ENCODE measurements around the gene APMAP.

APMAP gene, protein sequence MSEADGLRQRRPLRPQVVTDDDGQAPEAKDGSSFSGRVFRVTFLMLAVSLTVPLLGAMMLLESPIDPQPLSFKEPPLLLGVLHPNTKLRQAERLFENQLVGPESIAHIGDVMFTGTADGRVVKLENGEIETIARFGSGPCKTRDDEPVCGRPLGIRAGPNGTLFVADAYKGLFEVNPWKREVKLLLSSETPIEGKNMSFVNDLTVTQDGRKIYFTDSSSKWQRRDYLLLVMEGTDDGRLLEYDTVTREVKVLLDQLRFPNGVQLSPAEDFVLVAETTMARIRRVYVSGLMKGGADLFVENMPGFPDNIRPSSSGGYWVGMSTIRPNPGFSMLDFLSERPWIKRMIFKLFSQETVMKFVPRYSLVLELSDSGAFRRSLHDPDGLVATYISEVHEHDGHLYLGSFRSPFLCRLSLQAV

GRCh38 chr20:24992487-24993205 lies at the start of gene APMAP:
TSS of gene APMAP (minus strand) at chr20:24992751. CDS start at chr20:24992688, 63 bp downstream.
- peak; percentile 95 for DNase-seq

DNA sequence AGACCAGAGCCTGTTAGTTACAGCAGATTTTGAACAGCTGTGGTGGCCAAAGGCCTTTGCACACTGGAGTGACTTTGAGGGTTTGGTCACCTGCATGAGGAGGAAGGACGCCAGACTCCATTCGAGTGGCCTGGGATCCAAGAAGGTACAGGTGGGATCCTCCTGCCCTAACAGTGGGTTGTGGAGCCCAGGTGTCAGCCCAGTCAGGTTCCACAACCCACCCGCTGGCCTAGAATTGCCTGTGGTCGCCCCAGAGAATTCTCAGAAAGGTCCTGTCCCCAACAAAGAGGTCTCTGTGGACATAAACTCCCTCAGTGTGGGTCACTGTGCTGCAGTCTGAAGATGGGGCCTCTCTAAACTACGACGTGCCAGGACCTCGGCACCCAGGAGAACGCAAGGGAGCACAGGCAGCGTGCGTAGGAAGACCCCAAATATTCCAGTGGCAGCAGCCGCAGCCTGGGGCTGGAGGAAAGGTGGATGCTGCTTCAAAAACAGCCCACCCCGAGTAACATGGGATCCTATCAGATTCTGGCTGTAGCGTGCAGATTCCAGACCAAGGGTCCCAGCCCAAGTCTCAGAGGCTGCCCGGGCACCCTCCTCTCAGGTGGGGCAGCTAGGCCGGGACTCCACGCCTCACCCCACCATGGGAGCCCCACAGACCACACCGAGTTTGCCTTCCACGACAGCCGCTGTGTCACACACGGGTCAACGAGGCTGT lies 49.4 kb upstream of the APMAP start:
- no peak for DNase-seq

- DNase-seq = no peak
Measured at GRCh38 chr20:25040438-25040831, 47.9 kb upstream of the APMAP start.

DNA sequence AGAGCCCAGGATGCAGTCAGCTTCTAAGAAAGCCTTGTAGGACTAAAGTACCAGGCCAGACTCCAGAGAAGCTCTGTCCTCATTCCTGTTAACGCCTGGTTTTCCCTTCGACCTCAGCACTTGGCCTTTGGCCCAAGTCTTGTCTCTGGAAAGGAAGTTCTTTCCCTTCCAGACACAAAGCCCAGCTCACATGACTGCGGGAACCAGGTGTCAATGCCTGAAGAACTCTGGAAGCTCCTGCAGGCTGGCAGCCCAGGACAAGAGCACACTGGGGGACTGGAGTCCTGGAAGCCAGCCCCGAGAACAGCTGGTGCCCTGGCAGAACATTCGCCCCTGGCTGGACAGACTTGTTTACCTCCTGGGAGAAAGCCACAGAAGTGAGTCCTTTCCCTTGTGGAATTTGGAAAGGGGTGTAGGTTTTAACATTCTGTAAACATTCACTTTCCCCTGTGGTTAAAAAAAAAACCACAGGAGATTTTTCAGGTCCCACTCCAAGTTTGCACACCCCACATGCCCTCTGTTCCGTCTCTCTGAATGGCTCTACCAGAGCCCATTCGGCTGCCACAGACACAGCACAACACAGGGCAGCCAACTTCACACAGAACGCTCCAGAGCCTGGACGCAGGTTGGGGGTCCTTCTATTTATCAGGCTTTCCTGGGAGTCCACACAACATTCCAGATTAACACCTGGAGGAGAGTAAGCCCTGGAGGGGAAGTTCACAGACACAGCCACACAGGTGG lies 47.3 kb upstream of the APMAP start:
- DNase-seq = no peak

- no peak for DNase-seq
Measured at GRCh38 chr20:25038591-25039015, 46.1 kb upstream of the APMAP start.

GRCh38 chr20:25038103-25038410 lies 45.5 kb upstream of the APMAP start:
- DNase-seq = no peak

GRCh38 chr20:25037288-25038102 lies 44.9 kb upstream of the APMAP start:
- no peak for DNase-seq

GRCh38 chr20:25036331-25036936 lies 43.9 kb upstream of the APMAP start:
- DNase-seq = no peak

- no peak for DNase-seq
Measured at GRCh38 chr20:25035921-25036320, 43.4 kb upstream of the APMAP start.

- DNase-seq = no peak
Measured at GRCh38 chr20:25033924-25034300, 41.4 kb upstream of the APMAP start.

DNA sequence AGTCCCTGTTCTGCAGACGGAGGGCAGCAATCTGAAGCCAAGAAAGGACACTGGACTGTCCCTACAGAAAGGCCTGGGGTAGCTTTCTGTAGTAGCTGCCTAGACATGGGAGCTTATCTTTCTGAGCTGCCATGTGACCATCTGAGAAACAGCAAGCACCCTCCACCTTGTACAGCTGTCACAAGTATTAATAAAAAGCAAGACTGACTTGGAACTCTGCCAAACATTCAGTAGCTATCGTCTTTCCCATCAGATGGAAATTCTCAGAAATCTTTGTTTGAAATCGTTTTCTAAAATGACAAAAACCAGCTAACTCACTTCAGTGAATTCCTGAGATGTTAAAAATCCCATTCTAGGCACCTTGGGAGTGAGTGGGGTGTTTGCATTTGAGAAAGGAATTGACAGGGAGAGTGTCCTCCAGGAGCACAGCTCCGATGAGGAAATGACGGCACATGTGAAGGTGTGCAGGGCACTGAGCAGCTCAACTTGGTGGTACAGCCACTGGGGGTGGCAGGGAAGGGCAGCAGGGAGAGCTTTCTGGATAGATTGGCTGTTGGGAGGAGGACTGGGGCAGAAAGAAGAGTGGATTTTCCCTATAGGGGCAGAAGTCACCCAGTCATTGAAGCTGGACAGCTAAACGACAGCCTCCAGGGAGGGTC lies 40.8 kb upstream of the APMAP start:
- DNase-seq = no peak

GRCh38 chr20:25032478-25033264 lies 40.1 kb upstream of the APMAP start:
- DNase-seq = no peak

- DNase-seq = no peak
Measured at GRCh38 chr20:25032065-25032477, 39.5 kb upstream of the APMAP start.

DNA sequence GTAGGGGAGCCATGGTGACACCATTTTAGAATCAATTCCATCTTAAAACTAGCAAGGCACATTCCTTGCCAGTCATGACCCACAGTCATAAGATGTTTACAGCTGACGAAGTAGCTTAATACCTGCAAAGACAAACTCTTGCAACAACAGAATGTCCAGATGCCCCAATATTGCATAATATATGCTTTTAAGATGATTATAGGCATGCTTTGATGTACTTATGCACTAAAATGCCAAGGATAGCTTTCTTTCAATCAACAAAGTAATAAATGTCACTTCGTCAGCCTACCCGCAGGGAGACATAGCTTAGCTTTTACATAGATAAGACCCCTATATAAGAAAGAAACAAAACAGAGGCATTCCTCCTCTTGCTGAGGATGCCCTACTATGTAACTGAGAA lies 38.7 kb upstream of the APMAP start:
- no peak for DNase-seq

DNA sequence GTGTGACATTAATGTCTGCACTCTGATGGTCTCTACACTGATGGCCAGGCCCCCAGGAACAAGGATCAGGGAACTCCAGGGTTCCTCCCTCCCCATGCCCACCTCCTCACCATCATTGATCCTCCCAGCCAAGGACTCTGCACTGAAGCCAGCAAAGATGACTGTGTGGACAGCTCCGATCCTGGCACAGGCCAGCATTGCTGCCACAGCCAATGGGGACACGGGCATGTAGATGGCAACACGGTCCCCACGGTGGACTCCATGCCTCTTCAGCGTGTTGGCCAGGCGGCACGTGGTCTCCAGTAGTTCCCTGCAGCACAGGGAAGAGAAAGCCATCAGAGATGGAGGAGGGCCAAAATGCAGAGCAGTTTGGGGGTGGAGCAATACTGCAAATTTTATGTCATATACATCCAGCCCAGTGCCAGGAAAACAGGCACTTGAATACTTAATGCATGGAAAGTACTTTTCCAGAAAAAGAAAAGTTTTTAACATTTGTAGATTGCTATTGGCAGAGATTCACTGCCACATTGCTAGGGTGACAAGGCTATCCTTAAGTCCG lies 38.2 kb upstream of the APMAP start:
- DNase-seq = no peak

DNA sequence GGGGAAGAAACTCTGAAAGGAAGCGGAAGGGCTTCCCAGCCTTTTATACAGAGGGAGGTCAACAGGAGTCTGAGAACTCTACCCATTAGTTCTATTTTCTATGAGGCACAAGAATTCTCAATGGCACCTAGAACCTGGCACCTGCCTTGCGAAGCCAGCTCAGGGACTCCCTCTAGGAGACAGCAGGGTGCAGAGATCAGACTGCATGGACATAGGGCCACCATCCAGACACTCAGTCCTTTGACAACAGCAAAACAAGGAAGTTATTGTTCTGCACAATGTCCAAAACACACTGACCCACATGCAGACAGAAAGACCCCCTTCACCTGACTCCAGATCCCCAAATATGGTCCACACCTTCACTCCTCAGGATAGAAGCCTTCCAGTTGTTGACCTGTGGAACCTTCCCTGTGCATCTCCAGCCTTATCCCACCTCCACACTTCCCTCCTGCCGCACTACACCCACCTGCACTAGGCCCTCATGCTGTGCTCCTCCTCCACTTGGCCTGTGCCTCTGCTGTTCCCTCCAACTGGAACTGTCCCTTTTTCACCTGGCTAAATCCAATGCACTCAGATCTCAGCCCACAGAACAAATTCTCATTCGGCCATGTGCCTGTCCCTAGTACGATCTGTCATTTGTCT lies 37.6 kb upstream of the APMAP start:
- no peak for DNase-seq

GRCh38 chr20:25025986-25026605 lies 33.5 kb upstream of the APMAP start:
- no peak for DNase-seq

- DNase-seq = no peak
Measured at GRCh38 chr20:25025091-25025861, 32.7 kb upstream of the APMAP start.
